Activated naive CD4-positive, alpha-beta T cell treated with anti-CD3 and anti-CD28 coated beads, Interleukin-2, amount 50 U/mL, for 72 hours (primary cell): Measurements from ENCODE around the gene TNRC6B. TPM values are rescaled to one million over a fixed set of nuclear protein-coding genes. Genes with fewer than 3 reads are reported as not detected.

Experiments
- ATAC-seq, 2 donors: fragments of 150-1000 bp; cut with Tn5 transposase; 2 replicates each; pipeline ENCODE4 v1.10.0; 2021; ENCODE audit warnings: mild to moderate bottlenecking in 2 of 2, moderate library complexity in 2 of 2
- DNase-seq, 2 donors: peaks; one replicate each; pipeline ENCODE4 v3.0.0; 2021 to 2022; ENCODE audit warnings: low spot score in 2 of 2
- H3K27ac Mint-ChIP-seq, 2 donors: one replicate each; pipeline ENCODE4 v1.8.0; 2022; ENCODE audit warnings: mild to moderate bottlenecking in 2 of 2, mixed read lengths in 2 of 2
- H3K36me3 Mint-ChIP-seq, 2 donors: one replicate each; pipeline ENCODE4 v1.8.0; 2022; ENCODE audit warnings: mixed read lengths in 2 of 2
- H3K9me3 Mint-ChIP-seq, 2 donors: one replicate each; pipeline ENCODE4 v1.8.0; 2022; ENCODE audit warnings: mixed read lengths in 2 of 2
- total RNA-seq, 2 donors: library from RNA; stranded (reverse); gene quantifications; one replicate each; pipeline ENCODE4 v1.2.3, GENCODE V29; 2022

Gene TNRC6B
- total RNA-seq, 2 donors from 2014 or later, result 57.7 to 63.2 TPM

DNA sequence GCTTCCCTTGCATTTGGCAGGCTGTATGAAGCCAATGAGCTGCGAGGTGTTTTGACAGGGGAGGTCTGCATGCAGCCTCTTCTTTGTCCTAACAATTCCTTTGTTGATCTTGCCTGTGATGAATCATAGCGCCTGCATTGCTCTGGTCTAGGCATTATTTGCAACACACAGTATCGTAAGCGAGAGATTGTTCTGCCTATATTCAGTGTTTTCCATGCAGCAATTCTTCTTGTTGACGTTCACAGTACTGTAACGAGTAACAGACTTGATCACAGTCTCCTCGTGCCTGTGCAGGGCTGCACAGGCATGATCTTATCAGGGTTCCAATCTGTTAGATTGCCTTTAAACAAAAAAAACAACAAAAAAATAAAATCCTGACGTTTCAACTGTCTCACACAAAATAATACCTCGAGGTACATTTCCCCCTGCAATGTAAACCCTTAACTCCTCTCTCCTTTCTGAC is 154.6 kb downstream of the TNRC6B start:
- ATAC-seq (peak; percentile 39 to 55), DNase-seq (no peak)
- H3K9me3 Mint-ChIP-seq, result no peaks in the 10 kb centered on the region
- H3K27ac Mint-ChIP-seq, result peak overlapping the region; percentile 18 to 65
- H3K36me3 Mint-ChIP-seq, result peaks cover 0 to 6% of the 10 kb centered on the region in 2 donors

DNA sequence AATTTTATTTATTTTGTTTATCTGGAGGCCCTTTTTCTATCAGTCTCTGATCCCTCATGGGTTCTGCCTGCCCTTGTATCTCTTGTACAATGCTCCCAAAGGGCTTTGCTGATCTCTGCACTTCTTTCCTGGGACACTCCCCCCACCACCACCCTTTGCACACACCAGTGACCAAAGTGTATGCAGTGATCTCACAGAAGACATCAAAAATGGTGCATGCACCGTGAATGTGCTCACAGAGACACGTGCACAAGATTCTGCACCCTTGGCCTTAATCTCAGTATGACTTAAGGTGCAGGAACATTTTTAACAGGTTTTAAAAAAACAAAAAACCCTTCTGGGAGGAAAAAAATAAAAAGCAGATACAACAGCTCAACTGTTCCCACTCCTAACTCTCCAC is 156.3 kb downstream of the TNRC6B start:
- no peak for DNase-seq

DNA sequence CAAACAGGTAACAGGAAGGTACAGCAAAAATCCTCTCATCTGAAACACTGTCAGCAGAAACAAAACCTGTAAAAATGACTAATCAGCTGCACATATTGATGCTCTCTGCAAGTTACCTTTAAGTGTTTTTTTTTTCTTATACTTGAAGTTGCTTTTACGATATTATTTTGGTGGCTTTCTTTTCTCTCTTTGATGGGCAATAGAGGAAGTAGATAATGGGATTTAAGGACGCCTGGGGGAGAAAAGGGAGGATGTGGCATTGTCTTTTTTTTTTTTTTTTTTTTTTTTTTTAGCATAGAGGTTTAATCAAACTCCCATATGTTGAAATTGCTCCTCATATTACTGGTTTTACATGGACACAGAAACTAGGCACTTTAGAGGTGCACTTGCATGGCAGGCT is 157.2 kb downstream of the TNRC6B start:
- no peaks in the 10 kb centered on the region for H3K9me3 Mint-ChIP-seq
- peak overlapping the region; percentile 49 to 53 for H3K27ac Mint-ChIP-seq
- no peak for DNase-seq
- ATAC-seq, result peak; percentile 33 to 50
- no peaks in the 10 kb centered on the region for H3K36me3 Mint-ChIP-seq

More for the DNA sequence above, 156.3 kb downstream of the TNRC6B start:
- H3K36me3 Mint-ChIP-seq, result no peaks in the 10 kb centered on the region
- no peaks in the 10 kb centered on the region for H3K9me3 Mint-ChIP-seq
- peak; percentile 17 to 31 for ATAC-seq
- no peak overlapping the region for H3K27ac Mint-ChIP-seq

DNA sequence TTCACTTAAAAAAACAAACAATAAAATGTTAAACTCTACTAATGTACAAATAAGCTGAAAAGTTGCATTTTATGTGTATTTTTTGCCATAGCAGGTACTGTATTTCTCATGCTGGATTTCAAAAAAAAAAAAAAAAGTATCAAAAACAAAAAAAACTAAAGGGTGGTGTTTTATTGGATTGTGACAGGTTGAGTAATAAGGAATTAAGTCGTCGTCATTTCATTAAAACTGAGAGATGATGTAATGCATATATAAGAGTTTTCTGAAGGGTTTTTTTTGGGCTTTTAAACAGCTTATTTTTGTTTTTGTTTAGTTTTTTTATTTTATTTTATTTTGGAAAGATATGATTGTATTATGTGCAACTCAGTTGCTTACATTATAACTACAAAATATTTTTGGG is 157.6 kb downstream of the TNRC6B start:
- Mint-ChIP-seq H3K9me3 (no peaks in the 10 kb centered on the region), H3K27ac (peak overlapping the region; percentile 49 to 53), H3K36me3 (no peaks in the 10 kb centered on the region)
- no peak for DNase-seq
- ATAC-seq, result peak in 1 of 2 donors; percentile 23

DNA sequence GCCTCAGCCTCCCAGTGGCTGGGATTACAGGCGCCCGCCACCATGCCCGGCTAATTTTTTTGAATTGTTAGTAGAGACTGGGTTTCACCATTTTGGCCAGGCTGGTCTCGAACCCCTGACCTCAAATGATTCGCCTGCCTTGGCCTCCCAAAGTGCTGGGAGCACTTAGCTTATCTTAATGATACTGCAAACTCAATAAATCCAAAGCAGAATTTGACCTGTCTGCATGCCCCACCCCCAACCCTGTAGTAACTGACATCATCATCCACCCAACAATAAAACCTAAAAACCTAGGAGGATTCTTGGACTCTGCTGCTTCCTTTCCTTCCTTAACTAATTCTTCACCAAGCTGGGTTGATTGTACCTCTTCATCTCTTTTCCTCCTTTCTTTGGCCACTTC is 162.3 kb downstream of the TNRC6B start:
- ATAC-seq (no peak), DNase-seq (no peak)
- H3K9me3 Mint-ChIP-seq, result no peaks in the 10 kb centered on the region
- peak overlapping the region in 1 of 2 donors; percentile 46 for H3K27ac Mint-ChIP-seq
- H3K36me3 Mint-ChIP-seq, result no peaks in the 10 kb centered on the region

DNA sequence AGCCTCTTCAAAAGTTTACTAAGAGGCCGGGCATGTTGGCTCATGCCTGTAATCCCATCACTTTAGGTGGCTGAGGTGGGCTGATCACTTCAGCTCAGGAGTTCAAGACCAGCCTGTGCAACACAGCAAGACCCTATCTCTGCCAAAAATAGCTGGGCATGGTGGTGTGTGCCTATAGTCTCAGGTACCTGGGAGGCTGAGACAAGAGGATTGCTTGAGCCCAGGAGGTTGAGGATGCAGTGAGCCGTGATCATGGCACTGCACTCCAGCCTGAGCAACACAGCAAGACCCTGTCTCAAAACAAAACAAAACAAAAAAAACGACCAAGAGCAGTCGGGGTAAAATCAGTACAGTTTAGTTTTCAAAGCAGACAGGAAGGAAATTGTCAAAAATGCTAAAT is 163.9 kb downstream of the TNRC6B start:
- Mint-ChIP-seq H3K36me3 (peaks cover 0 to under 1% of the 10 kb centered on the region in 2 donors), H3K27ac (peak overlapping the region; percentile 22 to 55), H3K9me3 (no peaks in the 10 kb centered on the region)
- ATAC-seq (no peak), DNase-seq (no peak)

DNA sequence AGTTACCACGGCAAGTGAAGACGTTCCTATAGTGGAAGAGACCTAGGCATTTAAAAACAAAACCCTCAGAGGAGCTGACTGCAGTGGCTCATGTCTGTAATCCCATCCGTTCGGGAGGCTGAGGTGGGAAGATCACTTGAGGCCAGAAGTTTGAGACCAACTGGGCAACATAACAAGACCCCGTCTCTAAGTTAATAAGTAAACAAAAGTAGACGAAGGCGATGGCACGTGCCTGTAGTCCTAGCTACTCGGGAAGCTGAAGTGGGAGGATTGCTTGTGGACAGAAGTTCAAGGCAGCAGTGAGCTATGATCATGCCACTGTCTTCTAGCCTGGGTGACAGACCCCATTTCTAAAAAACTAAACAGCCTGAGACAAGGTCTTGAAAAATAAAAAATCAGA is 164.8 kb downstream of the TNRC6B start:
- H3K27ac Mint-ChIP-seq, result peak overlapping the region; percentile 18 to 55
- DNase-seq, result no peak
- H3K9me3 Mint-ChIP-seq, result no peaks in the 10 kb centered on the region
- peaks cover 7 to 10% of the 10 kb centered on the region in 2 donors for H3K36me3 Mint-ChIP-seq
- ATAC-seq, result no peak

DNA sequence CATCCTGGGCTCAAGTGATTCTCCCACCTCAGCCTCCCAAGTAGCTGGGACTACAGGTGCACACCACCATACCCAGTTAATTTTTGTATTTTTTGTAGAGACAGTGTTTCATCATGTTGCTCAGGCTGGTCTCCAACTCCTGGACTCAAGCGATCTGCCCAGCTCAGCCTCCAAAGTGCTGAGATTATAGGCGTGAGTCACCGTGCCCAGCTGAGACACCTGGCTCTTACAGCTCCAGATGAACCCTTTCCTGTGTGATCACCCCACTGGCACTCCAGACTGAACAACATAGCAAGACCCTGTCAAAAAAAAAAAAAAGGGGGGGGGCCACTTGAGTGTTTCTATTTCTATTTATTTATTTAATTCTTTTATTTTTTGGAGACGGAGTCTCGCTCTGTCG is 167.5 kb downstream of the TNRC6B start:
- Mint-ChIP-seq H3K27ac (peak overlapping the region; percentile 97 to 98), H3K9me3 (no peaks in the 10 kb centered on the region), H3K36me3 (peaks cover 20% of the 10 kb centered on the region in 2 donors)
- DNase-seq, result no peak
- ATAC-seq, result peak in 1 of 2 donors; percentile 26

DNA sequence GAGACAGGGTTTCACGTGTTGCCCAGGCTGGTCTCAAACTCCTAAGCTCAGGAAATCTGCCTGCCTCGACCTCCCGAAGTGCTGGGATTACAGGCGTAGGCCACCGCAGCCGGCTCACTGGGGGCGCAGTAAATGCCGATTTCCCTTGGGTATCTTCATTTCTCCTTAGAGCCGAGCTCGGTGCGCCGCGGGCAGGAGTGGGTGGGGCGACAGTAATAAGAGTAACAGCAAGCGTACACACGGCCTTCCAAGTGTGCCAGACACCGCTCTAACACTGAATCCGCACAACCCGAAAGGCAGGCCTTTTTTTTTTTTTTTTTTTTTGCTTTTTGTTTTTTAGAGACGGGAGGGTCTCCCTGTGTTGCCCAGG is 168.1 kb downstream of the TNRC6B start:
- ATAC-seq (peak; percentile 48 to 60), DNase-seq (peak; percentile 56 to 61)
- Mint-ChIP-seq H3K36me3 (peaks cover 20% of the 10 kb centered on the region in 2 donors), H3K27ac (peak overlapping the region; percentile 97 to 98), H3K9me3 (no peaks in the 10 kb centered on the region)

DNA sequence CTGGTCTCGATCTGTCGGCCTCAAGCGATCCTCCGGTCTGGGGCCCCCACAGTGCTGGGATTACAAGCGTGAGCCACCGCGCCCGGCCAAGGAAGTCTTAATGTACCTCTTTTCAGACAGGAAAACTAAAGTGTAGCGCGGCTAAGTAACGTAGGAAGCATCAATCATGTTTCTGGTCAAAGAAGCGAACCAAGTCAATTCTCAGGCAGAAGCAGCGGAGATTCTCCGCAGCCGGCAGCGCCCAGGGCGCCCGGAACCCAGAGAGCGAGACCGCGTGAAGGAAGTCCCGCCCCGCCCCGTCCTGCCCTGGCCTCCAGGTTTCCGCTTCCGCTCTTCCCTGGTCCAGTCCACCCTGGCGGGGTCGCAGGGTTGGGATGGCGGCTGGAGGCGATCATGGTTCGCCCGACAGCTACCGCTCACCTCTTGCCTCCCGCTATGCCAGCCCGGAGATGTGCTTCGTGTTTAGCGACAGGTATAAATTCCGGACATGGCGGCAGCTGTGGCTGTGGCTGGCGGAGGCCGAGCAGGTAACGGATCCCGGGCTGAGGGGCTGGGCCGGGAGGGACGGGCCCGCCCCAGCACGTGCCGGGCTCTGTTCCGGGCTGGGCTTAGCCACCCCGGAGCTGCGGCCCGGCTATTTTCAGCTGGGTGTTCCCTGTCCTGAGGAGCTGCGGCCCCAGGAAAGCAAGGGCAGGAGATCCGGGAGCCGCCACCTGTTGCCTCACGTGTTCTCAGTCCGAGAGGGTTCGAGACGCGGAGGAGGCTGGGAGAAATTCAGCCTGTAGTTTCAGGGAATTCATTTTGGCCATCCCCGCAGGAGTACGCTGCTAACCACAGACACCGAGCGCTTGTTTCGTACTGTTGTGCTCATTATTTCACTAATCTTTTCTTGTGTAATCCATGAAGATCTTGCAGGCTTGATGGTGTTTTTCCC is 168.7 kb downstream of the TNRC6B start, which contains the start of gene ADSL:
Gene ADSL, plus strand, starts transcription at position 316 of the 934 bp plus-strand sequence. Its CDS starts 59 bp downstream, at position 375.
- no peaks in the 10 kb centered on the region for H3K9me3 Mint-ChIP-seq
- peaks cover 20% of the 10 kb centered on the region in 2 donors for H3K36me3 Mint-ChIP-seq
- peak within 1 kb of the TSS; percentile 97 to 98 for H3K27ac Mint-ChIP-seq
- DNase-seq (peak; percentile 87 to 89), ATAC-seq (peak; percentile 92 to 94)

DNA sequence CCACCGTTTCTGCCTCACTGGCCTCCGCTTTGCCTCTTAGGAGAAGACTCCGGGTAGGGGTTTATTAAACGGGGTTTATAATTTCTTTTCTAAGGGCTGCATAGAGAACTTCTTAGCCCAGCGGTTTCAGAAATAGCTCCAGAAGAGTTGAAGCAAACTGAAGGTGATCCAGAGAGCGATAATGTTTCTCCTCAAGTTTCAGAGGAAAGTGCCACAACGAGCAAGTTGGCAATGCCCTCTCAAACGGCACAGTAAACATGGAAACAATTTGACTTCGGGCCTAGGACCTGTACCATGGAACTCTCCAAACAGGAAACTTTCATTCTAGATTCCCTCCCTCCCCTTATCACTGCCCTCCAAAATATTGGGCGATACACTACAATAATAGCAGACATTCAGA is 169.6 kb downstream of the TNRC6B start:
- ATAC-seq (no peak), DNase-seq (no peak)
- Mint-ChIP-seq H3K36me3 (peaks cover 20% of the 10 kb centered on the region in 2 donors), H3K27ac (peak overlapping the region; percentile 97 to 98), H3K9me3 (no peaks in the 10 kb centered on the region)

DNA sequence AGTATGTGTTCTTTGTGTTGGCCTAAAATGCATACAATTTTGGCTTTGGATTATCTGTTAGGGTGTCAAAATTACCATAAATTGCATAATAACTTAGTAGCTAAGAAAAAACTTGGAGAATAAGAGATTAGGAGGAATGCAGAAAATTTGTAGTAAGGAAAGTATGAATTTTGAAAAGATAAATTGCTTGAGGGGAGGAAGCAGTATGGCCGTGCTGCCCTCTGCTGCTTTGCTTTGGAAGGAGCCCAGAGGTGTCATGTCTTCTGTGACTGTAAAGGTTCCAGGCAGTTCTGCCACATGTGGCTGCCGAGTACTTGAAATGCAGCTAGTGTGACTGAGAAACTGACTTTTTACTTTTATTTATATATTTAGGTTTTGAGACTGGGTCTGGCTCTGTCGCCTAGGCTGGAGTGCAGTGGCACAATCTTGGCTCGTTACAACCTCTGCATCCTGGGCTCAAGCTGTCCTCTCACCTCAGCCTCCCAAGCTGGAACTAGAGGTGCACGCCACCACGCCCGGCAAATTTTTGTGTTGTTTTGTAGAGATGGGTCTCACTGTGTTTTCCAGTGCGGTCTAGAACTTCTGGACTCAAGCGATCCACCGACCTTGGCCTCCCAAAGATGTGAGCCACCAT is 170.4 kb downstream of the TNRC6B start:
- peaks cover 20 to 23% of the 10 kb centered on the region in 2 donors for H3K36me3 Mint-ChIP-seq
- peak; percentile 21 to 27 for ATAC-seq
- no peaks in the 10 kb centered on the region for H3K9me3 Mint-ChIP-seq
- peak overlapping the region; percentile 97 to 98 for H3K27ac Mint-ChIP-seq
- DNase-seq, result peak in 1 of 2 donors; percentile 58

DNA sequence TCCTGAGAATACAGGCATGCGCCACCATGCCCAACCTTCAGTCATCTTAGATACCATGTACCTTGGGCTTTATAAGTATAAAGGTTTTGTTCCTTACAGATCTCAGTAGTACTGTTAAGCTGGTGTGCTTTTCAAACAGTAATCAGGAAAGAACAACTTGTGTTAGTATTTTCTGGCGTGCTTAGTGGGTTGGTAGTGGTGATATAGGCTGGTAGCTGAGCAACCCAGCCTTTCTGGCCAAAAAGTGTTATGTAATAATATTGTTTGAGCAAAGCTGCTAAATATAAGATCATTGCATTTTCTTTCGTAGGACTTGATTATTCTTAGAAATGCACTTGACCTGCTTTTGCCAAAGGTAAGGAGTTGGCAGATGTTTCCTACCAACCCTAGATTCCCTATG is 175.0 kb downstream of the TNRC6B start:
- no peaks in the 10 kb centered on the region for H3K9me3 Mint-ChIP-seq
- no peak for ATAC-seq
- no peak overlapping the region for H3K27ac Mint-ChIP-seq
- DNase-seq, result no peak
- peaks cover 8 to 23% of the 10 kb centered on the region in 2 donors for H3K36me3 Mint-ChIP-seq

DNA sequence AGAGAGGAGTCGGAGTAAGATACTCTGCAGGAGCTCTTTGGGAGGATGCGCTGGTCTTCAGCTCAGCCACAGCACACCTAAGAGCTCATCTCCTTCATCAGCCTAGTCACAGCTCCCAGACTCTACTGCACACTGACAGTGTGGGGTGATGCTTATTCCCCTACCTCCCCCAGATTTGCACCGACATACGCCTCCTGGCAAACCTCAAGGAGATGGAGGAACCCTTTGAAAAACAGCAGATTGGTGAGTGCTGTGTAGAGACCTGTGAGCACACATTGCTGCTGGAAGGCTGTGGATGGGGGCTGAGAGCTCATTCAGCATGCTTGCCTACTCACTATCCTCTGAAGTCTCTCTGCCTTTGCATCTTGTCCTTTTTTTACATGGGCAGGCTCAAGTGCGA is 183.4 kb downstream of the TNRC6B start:
- peaks cover 35 to 44% of the 10 kb centered on the region in 2 donors for H3K36me3 Mint-ChIP-seq
- peak overlapping the region in 1 of 2 donors; percentile 66 for H3K27ac Mint-ChIP-seq
- DNase-seq (no peak), ATAC-seq (no peak)
- H3K9me3 Mint-ChIP-seq, result no peaks in the 10 kb centered on the region

DNA sequence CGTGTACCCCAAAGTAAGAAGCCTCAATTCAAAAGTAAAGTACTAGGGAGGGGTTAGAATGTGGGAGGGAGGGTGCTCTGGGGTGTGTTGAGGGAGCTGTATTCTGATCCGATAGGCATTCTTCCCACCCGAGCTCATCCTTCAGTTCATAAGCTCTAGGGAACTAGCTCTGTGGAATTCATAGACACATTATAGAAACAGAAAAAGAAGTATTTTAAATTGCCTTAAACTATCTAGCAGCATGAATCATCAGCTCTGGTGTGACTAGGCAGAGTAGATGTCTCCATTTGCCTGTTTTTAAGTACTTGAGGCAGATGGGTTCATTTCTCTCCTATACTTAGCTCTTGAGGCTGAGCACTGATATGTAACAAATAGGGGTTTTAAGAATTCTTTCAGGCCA is 185.3 kb downstream of the TNRC6B start:
- no peak for ATAC-seq
- DNase-seq, result no peak
- Mint-ChIP-seq H3K36me3 (peaks cover 35 to 52% of the 10 kb centered on the region in 2 donors), H3K9me3 (no peaks in the 10 kb centered on the region), H3K27ac (peak overlapping the region in 1 of 2 donors; percentile 66)

DNA sequence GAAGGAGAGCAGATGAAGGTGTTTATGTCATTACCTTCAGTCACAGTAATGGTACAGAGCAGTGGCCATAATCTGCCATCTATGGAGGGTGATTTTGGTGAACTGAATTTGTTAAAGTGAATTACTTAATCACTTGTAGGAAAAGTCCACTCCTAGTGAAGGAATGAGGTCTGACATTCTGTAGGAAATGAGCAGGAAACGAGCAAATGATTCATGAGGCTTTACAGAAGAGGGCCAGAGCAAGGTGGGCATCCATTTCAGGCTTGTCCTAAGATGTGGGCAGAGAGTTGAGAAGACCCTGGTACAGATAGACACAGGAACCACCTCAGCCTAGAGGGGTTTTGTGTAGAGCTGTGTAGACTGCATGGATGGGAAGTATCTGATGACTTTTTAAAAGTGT is 186.7 kb downstream of the TNRC6B start:
- H3K36me3 Mint-ChIP-seq, result peaks cover 31 to 44% of the 10 kb centered on the region in 2 donors
- ATAC-seq, result no peak
- peak overlapping the region; percentile 40 to 79 for H3K27ac Mint-ChIP-seq
- H3K9me3 Mint-ChIP-seq, result no peaks in the 10 kb centered on the region
- DNase-seq, result no peak

DNA sequence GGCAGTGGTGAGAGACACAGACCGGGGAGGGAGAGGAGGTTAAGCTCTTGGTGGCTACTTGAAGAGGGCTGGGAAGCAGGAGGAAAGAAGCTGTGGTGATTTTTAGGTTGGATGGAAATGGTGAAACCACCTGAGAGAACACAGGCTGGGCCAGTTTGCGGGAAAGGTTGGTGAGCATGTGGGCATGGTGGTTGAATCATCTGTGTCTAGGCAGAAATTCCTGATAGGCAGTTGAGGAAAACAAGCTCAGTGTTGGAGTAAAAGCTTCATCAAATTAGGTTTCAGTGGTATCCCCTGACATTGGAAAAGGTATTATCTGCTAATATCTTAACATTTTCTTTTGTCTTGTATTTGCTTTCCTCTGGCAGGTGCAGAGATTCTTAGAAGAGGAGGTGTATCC is 188.3 kb downstream of the TNRC6B start:
- H3K36me3 Mint-ChIP-seq, result peaks cover 30 to 43% of the 10 kb centered on the region in 2 donors
- H3K9me3 Mint-ChIP-seq, result no peaks in the 10 kb centered on the region
- DNase-seq, result no peak
- H3K27ac Mint-ChIP-seq, result peak overlapping the region; percentile 69 to 76
- no peak for ATAC-seq
